Lower lobe of right lung (tissue), 2 donors: ENCODE results near the gene CELSR1. TPM values are rescaled to one million over a fixed set of nuclear protein-coding genes. Genes with fewer than 3 reads are reported as not detected.

Experiments used
- ATAC-seq, 2 donors: fragments of 200-7000 bp; cut with Tn5 transposase; one replicate each; pipeline ENCODE4 v1.9.1; 2020 to 2022; ENCODE audit warnings: mild to moderate bottlenecking in 2 of 2, moderate library complexity in 2 of 2
- DNase-seq: peaks from one replicate; pipeline ENCODE4 v3.0.0-alpha.2; 2020
- H3K27ac ChIP-seq: fragments of 200-600 bp; one replicate; pipeline ENCODE4 v1.8.0; 2022
- H3K27me3 ChIP-seq: fragments of 200-600 bp; one replicate; pipeline ENCODE4 v1.8.0; 2022; ENCODE audit warnings: low read depth
- H3K36me3 ChIP-seq: fragments of 200-600 bp; one replicate; pipeline ENCODE4 v1.8.0; 2022; ENCODE audit warnings: mild to moderate bottlenecking
- H3K4me1 ChIP-seq: fragments of 200-600 bp; one replicate; pipeline ENCODE4 v1.8.0; 2022
- H3K4me3 ChIP-seq: fragments of 200-600 bp; one replicate; pipeline ENCODE4 v1.8.0; 2022; ENCODE audit warnings: mild to moderate bottlenecking
- H3K9me3 ChIP-seq: fragments of 200-600 bp; one replicate; pipeline ENCODE4 v1.8.0; 2022
- CTCF ChIP-seq: fragments of 200-600 bp; IDR thresholded peaks from one replicate; pipeline ENCODE4 v1.8.0; 2022; ENCODE audit warnings: antibody characterized with exemption, mild to moderate bottlenecking
- intact Hi-C: fragments of 100-400 bp; cut with DNase I; formaldehyde crosslinking; loops from one replicate; pipeline ENCODE4 v1.11.0; 2022
- total RNA-seq: library from RNA; stranded (reverse); fragmentation: NEBNext Ultra II Directional; extraction: Animal tissue kit (Norgen Biotek cat#: 25700); gene quantifications from one replicate; pipeline ENCODE4 v1.2.1, GENCODE V29; 2021
- donor health status: DM: no; HTN: yes; CAD: no; lungs with severe emphysema.

The CELSR1 gene
- total RNA-seq, 1 donor from 2014 or later: 51.8 TPM

GRCh38 chr22:46577368-46578249 is 40.2 kb upstream of the CELSR1 start:
- H3K27me3 ChIP-seq: no peaks in the 10 kb centered on the region
- H3K36me3 ChIP-seq: no peaks in the 10 kb centered on the region
- peaks cover 68% of the 10 kb centered on the region for H3K4me1 ChIP-seq
- ATAC-seq: no peak
- peak overlapping the region; percentile 81 for H3K4me3 ChIP-seq
- TF ChIP-seq CTCF: no peak
- peak; percentile 60 for DNase-seq
- no peaks in the 10 kb centered on the region for H3K9me3 ChIP-seq
- H3K27ac ChIP-seq: peak overlapping the region; percentile 74
- intact Hi-C loops: no loop called here

- Histone ChIP-seq H3K27me3 (no peaks in the 10 kb centered on the region), H3K4me1 (peaks cover 60% of the 10 kb centered on the region), H3K4me3 (peak overlapping the region; percentile 81), H3K36me3 (no peaks in the 10 kb centered on the region), H3K9me3 (peaks cover 5% of the 10 kb centered on the region), H3K27ac (peak overlapping the region; percentile 74)
- DNase-seq (peak; percentile 70), ATAC-seq (peak; percentile 20 to 46)
- intact Hi-C loops: no loop called here
- no peak for TF ChIP-seq CTCF
Measured at GRCh38 chr22:46576556-46577367, 39.3 kb upstream of the CELSR1 start.

- Histone ChIP-seq H3K4me1 (peaks cover 52% of the 10 kb centered on the region), H3K9me3 (peaks cover 10% of the 10 kb centered on the region), H3K4me3 (peak overlapping the region; percentile 62), H3K27ac (peak overlapping the region; percentile 39), H3K27me3 (no peaks in the 10 kb centered on the region), H3K36me3 (no peaks in the 10 kb centered on the region)
- TF ChIP-seq CTCF: no peak
- peak; percentile 75 for DNase-seq
- ATAC-seq: peak; percentile 50 to 51
- intact Hi-C loops: no loop called here
Measured at GRCh38 chr22:46575911-46576555, 38.6 kb upstream of the CELSR1 start.

- Histone ChIP-seq H3K27me3 (no peaks in the 10 kb centered on the region), H3K9me3 (peaks cover 10% of the 10 kb centered on the region), H3K27ac (peak overlapping the region; percentile 39), H3K4me3 (peak overlapping the region; percentile 62), H3K36me3 (no peaks in the 10 kb centered on the region), H3K4me1 (peaks cover 44% of the 10 kb centered on the region)
- intact Hi-C loops: no loop called here
- no peak for TF ChIP-seq CTCF
- ATAC-seq: peak; percentile 42 to 56
- peak; percentile 51 for DNase-seq
Measured at GRCh38 chr22:46574993-46575910, 37.8 kb upstream of the CELSR1 start.
